ENCODE data around the gene SLC9C1. TPM values are rescaled to one million over a fixed set of nuclear protein-coding genes. Genes with fewer than 3 reads are reported as not detected.

SLC9C1 gene
- total RNA-seq, 1 experiment from 2014 or later: 0.50 TPM

DNA sequence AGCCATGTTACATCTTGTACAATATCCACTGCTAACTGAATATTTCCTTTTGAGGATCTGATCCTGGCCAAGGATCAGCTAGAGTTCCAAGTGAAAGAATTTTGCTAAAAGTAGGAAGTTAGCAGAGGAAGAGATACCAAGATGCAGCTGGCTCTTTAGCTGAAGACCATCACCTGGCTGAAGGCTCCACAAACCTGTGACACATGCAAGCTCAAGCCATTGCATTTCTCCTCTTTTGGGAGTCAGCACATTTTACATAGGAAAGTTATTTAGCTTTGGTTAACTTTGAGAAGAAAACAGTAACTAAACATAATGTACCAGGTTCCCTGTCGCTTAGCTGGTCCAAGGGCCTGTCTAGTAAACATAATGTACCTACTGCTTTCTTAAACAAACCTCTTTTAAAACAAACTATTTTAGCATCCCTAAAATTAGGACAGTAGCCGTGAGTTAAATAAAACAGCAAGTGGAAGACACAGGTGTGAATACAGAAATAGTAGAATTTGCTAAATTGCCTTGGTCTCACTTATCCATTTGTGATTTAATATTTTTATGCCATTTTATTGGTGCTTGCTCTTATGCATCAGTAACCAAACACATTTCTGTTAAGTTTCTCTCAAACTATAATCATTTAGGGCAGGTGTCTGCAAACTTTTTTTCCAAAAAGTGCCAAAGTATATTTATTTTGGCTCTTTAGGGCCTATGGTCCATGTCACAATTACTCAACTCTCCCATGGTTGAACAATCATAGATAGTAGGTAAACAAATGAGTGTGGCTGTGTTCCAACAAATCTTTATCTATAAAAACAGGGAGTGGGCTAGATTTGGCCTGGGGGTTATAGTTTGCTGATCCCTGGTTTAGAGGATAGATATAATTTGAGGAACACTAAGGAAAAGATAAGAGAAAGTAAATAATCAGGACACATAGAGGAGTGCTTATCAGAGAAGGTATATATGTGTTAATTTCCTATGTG is 172.2 kb downstream of the SLC9C1 start:
- no peak overlapping the region for H2BK20ac ChIP-seq (ENCODE audit: low read depth, low read length, poor library complexity, severe bottlenecking)
- no peak overlapping the region for H3K18ac ChIP-seq (ENCODE audit: insufficient read length, low read depth, low read length)
- Mint-ChIP-seq H3K4me1 (peaks cover 45 to 50% of the 10 kb centered on the region in 2 experiments), H3K36me3 (ENCODE audit: insufficient read depth in 1 of 3, low read depth in 3 of 3) (peaks cover 2 to 10% (median 7%) of the 10 kb centered on the region in 3 experiments; a peak in 5 of 7 replicates), H3K9me3 (no peaks in the 10 kb centered on the region; a peak in 1 of 5 replicates), H3K27me3 (ENCODE audit: low read depth) (no peaks in the 10 kb centered on the region), H3K4me3 (no peak overlapping the region), H3K27ac (no peak overlapping the region)
- no peaks in the 10 kb centered on the region for H3K79me2 ChIP-seq (ENCODE audit: insufficient read depth, low read length)
- H3K9me3 ChIP-seq (ENCODE audit: control insufficient read depth, low read depth, low read length): no peaks in the 10 kb centered on the region
- no peak overlapping the region for H3K14ac ChIP-seq (ENCODE audit: insufficient read depth, low read length)
- no peak overlapping the region for H3K23ac ChIP-seq (ENCODE audit: insufficient read length, low read depth, low read length)
- no peak overlapping the region for H3T11ph ChIP-seq (ENCODE audit: low read length)
- no peak overlapping the region for H3K56ac ChIP-seq (ENCODE audit: insufficient read length, low read depth, low read length)
- H2BK120ac ChIP-seq (ENCODE audit: low read depth, low read length, poor library complexity, severe bottlenecking): no peak overlapping the region
- H2BK5ac ChIP-seq (ENCODE audit: insufficient read length, low read length): no peak overlapping the region
- no peaks in the 10 kb centered on the region for H3K27me3 ChIP-seq (ENCODE audit: insufficient read depth, low read length)
- no peak overlapping the region for H2AFZ ChIP-seq (ENCODE audit: low read length)
- no CpG with 5 or more reads among the region's 2 CpGs for WGBS (ENCODE audit: extremely low coverage, insufficient read length, low lambda C conversion rate)
- no peaks in the 10 kb centered on the region for H3K79me1 ChIP-seq (ENCODE audit: insufficient read depth, low read depth, low read length, poor library complexity, severe bottlenecking)
- DNase-seq: no peak
- H4K91ac ChIP-seq (ENCODE audit: insufficient read length, low read depth, low read length): no peak overlapping the region
- H3K4ac ChIP-seq (ENCODE audit: low read depth, low read length): no peak overlapping the region
- H3K4me1 ChIP-seq (ENCODE audit: insufficient read depth, low read length): peaks cover 7% of the 10 kb centered on the region; the same call in 1 of the 2 replicates
- TF ChIP-seq CTCF (conservative IDR thresholded peaks at IDR 0.05): no peak
- H2BK15ac ChIP-seq (ENCODE audit: low read depth, low read length): no peak overlapping the region
- H3K23me2 ChIP-seq (ENCODE audit: insufficient read length, low read depth, low read length, poor library complexity, severe bottlenecking): no peaks in the 10 kb centered on the region
- no peak overlapping the region for H2BK12ac ChIP-seq (ENCODE audit: insufficient read length, low read depth, low read length)
- H4K20me1 ChIP-seq (ENCODE audit: control insufficient read depth, insufficient read depth, insufficient read length): no peaks in the 10 kb centered on the region
- no peak overlapping the region for H2AK5ac ChIP-seq (ENCODE audit: insufficient read length, low read length)
- no peak overlapping the region for H3K4me2 ChIP-seq (ENCODE audit: insufficient read depth, insufficient read length, low read length)
- H3K27ac ChIP-seq (ENCODE audit: insufficient read length, low read depth, low read length): no peak overlapping the region
- no peak overlapping the region for H4K8ac ChIP-seq (replicated peaks; ENCODE audit: insufficient read length, low read depth, low read length)
- H4K5ac ChIP-seq (ENCODE audit: insufficient read length, low read depth, low read length): no peak overlapping the region
- H3K9ac ChIP-seq (ENCODE audit: extremely low read depth, insufficient read length, low read length): no peak overlapping the region
